Neural cell (in vitro differentiated cells): ENCODE results near the gene COL16A1. TPM values are rescaled to one million over a fixed set of nuclear protein-coding genes. Genes with fewer than 3 reads are reported as not detected.

Source experiments
- H2AFZ ChIP-seq: fragments of 200-600, 300-800 bp; sonication (generic), shearing (Covaris generic); 2 replicates; pipeline ENCODE4 v1.6.0; 2014; ENCODE audit warnings: low read depth, mild to moderate bottlenecking, antibody characterized with exemption, low read length, moderate library complexity
- H3F3A ChIP-seq: fragments of 200-600 bp; shearing (Covaris generic); 2 replicates; pipeline ENCODE4 v1.6.1; 2016; ENCODE audit warnings: mild to moderate bottlenecking, moderate library complexity, mixed read lengths, antibody characterized with exemption, low read length; ENCODE audit not compliant: insufficient read depth, poor library complexity, severe bottlenecking
- H3K27ac ChIP-seq: fragments of 200-600, 300-800 bp; sonication (generic), shearing (Covaris generic); 2 replicates; pipeline ENCODE4 v1.5.1; 2014; ENCODE audit warnings: mild to moderate bottlenecking, low read length, moderate library complexity
- H3K27me3 ChIP-seq: fragments of 300-800, 200-600 bp; sonication (generic), shearing (Covaris generic); 2 replicates; pipeline ENCODE4 v1.6.0; 2014; ENCODE audit warnings: mild to moderate bottlenecking, low read depth, low read length, moderate library complexity; ENCODE audit not compliant: insufficient read depth
- H3K36me3 ChIP-seq: fragments of 300-800, 200-600 bp; sonication (generic), shearing (Covaris generic); 2 replicates; pipeline ENCODE4 v1.5.1; 2014; ENCODE audit warnings: mild to moderate bottlenecking, antibody characterized with exemption, low read length, moderate library complexity; ENCODE audit not compliant: insufficient read depth
- H3K4me2 ChIP-seq: fragments of 300-800, 200-600 bp; sonication (generic), shearing (Covaris generic); 2 replicates; pipeline ENCODE4 v1.6.0; 2014; ENCODE audit warnings: mild to moderate bottlenecking, low read length
- H3K4me3 ChIP-seq: fragments of 300-800, 200-600 bp; sonication (generic), shearing (Covaris generic); 2 replicates; pipeline ENCODE4 v1.5.1; 2014; ENCODE audit warnings: mild to moderate bottlenecking, low read length, moderate library complexity
- H3K79me2 ChIP-seq: fragments of 200-600 bp; shearing (Covaris generic); replicated peaks from 2 replicates; pipeline ENCODE4 v1.6.0; 2014; ENCODE audit warnings: mild to moderate bottlenecking, low read length, moderate library complexity; ENCODE audit not compliant: insufficient read depth
- H3K9ac ChIP-seq: fragments of 300-800, 200-600 bp; sonication (generic), shearing (Covaris generic); 2 replicates; pipeline ENCODE4 v1.6.1; 2016; ENCODE audit warnings: mild to moderate bottlenecking, low read length, mixed read lengths
- H3K9me2 ChIP-seq: fragments of 200-600 bp; shearing (Covaris generic); 2 replicates; pipeline ENCODE4 v1.6.1; 2016; ENCODE audit warnings: mild to moderate bottlenecking, low read length, mixed read lengths; ENCODE audit not compliant: insufficient read depth
- H3K9me3 ChIP-seq: fragments of 200-600, 300-800 bp; sonication (generic), shearing (Covaris generic); 2 replicates; pipeline ENCODE4 v1.6.1; 2016; ENCODE audit warnings: mild to moderate bottlenecking, mixed run types, low read length, moderate library complexity, mixed read lengths
- H4K20me1 ChIP-seq: fragments of 200-600 bp; shearing (Covaris generic); 2 replicates; pipeline ENCODE4 v1.6.1; 2016; ENCODE audit warnings: mild to moderate bottlenecking, mixed run types; ENCODE audit not compliant: insufficient read depth
- EP300 ChIP-seq: fragments of 450-650 bp; conservative IDR thresholded peaks from 2 replicates; pipeline ENCODE4 v1.6.1; 2014; ENCODE audit warnings: antibody characterized with exemption, mild to moderate bottlenecking, moderate library complexity; ENCODE audit not compliant: poor library complexity, severe bottlenecking
- EZH2 ChIP-seq: fragments of 200-600, 300-800 bp; shearing (Covaris generic), sonication (generic); IDR thresholded peaks from 2 replicates; pipeline ENCODE4 v1.6.1; 2014; ENCODE audit warnings: antibody characterized with exemption, low read length, borderline replicate concordance, mild to moderate bottlenecking; ENCODE audit not compliant: insufficient read depth, poor library complexity, severe bottlenecking
- MXI1 ChIP-seq: fragments of 450-650 bp; conservative IDR thresholded peaks from 2 replicates; pipeline ENCODE4 v1.6.1; 2014; ENCODE audit warnings: antibody characterized with exemption, mild to moderate bottlenecking; ENCODE audit not compliant: poor library complexity, severe bottlenecking
- POLR2AphosphoS5 ChIP-seq: IDR thresholded peaks from 2 replicates; pipeline ENCODE4 v1.6.1; 2012
- RAD21 ChIP-seq: fragments of 450-650 bp; conservative IDR thresholded peaks from 2 replicates; pipeline ENCODE4 v1.6.1; 2014; ENCODE audit warnings: antibody characterized with exemption, mild to moderate bottlenecking, moderate library complexity
- SMC3 ChIP-seq: fragments of 450-650 bp; conservative IDR thresholded peaks from 2 replicates; pipeline ENCODE4 v1.6.1; 2014; ENCODE audit warnings: antibody characterized with exemption, mild to moderate bottlenecking, moderate library complexity; ENCODE audit not compliant: poor library complexity
- TAF1 ChIP-seq: IDR thresholded peaks from 2 replicates; pipeline ENCODE4 v1.6.1; 2012; ENCODE audit warnings: low read depth
- polyA plus RNA-seq: library from polyadenylated mRNA; depleted of rRNA; stranded (reverse); fragments of >200 nt; gene quantifications from 2 replicates; pipeline ENCODE4 v1.2.3, GENCODE V29; 2014
- TF ChIP-seq, protein P1 (sequence below): IDR thresholded peaks from 2 replicates; pipeline ENCODE4 v1.6.1; 2012; ENCODE audit warnings: borderline replicate concordance
- TF ChIP-seq, protein P2 (sequence below): fragments of 450-650 bp; IDR thresholded peaks from 2 replicates; pipeline ENCODE4 v1.5.1; 2014; ENCODE audit warnings: antibody characterized with exemption, mild to moderate bottlenecking, moderate library complexity; ENCODE audit not compliant: poor library complexity, severe bottlenecking

COL16A1 gene
- polyA plus RNA-seq, 1 donor from 2014 or later, result 3.4 TPM

DNA sequence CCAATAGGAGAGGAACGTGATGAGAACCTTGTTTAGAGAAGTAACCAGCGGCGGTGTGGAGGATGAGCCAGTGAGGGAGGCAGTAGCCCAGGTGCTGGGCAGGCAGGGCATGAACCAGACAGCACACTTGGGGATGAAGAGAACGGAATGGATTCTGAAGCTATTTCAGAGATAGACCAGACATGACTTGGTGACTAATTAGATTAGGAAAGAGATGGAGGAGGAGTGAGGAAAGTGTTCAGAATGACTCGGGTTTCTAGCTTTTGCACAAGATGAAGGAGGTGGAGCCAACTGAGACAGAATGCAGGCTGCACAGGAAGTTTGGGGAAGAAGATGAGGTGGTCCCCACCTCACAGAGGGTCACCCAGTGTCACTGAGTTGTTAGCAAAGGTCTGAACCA lies 64.3 kb downstream of the COL16A1 start:
- no peaks in the 10 kb centered on the region for H3K27me3 ChIP-seq
- H3K9ac ChIP-seq, result no peak overlapping the region
- H3K9me2 ChIP-seq, result no peaks in the 10 kb centered on the region
- H3F3A ChIP-seq, result no peaks in the 10 kb centered on the region
- H3K4me3 ChIP-seq, result no peak overlapping the region
- no peak overlapping the region for H3K4me2 ChIP-seq
- no peak overlapping the region for H2AFZ ChIP-seq
- H3K36me3 ChIP-seq, result no peaks in the 10 kb centered on the region
- TF ChIP-seq, protein P1, sequence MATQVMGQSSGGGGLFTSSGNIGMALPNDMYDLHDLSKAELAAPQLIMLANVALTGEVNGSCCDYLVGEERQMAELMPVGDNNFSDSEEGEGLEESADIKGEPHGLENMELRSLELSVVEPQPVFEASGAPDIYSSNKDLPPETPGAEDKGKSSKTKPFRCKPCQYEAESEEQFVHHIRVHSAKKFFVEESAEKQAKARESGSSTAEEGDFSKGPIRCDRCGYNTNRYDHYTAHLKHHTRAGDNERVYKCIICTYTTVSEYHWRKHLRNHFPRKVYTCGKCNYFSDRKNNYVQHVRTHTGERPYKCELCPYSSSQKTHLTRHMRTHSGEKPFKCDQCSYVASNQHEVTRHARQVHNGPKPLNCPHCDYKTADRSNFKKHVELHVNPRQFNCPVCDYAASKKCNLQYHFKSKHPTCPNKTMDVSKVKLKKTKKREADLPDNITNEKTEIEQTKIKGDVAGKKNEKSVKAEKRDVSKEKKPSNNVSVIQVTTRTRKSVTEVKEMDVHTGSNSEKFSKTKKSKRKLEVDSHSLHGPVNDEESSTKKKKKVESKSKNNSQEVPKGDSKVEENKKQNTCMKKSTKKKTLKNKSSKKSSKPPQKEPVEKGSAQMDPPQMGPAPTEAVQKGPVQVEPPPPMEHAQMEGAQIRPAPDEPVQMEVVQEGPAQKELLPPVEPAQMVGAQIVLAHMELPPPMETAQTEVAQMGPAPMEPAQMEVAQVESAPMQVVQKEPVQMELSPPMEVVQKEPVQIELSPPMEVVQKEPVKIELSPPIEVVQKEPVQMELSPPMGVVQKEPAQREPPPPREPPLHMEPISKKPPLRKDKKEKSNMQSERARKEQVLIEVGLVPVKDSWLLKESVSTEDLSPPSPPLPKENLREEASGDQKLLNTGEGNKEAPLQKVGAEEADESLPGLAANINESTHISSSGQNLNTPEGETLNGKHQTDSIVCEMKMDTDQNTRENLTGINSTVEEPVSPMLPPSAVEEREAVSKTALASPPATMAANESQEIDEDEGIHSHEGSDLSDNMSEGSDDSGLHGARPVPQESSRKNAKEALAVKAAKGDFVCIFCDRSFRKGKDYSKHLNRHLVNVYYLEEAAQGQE, result no peak
- TF ChIP-seq POLR2AphosphoS5, result no peak
- TF ChIP-seq TAF1, result no peak
- TF ChIP-seq RAD21, result no peak
- TF ChIP-seq, protein P2, sequence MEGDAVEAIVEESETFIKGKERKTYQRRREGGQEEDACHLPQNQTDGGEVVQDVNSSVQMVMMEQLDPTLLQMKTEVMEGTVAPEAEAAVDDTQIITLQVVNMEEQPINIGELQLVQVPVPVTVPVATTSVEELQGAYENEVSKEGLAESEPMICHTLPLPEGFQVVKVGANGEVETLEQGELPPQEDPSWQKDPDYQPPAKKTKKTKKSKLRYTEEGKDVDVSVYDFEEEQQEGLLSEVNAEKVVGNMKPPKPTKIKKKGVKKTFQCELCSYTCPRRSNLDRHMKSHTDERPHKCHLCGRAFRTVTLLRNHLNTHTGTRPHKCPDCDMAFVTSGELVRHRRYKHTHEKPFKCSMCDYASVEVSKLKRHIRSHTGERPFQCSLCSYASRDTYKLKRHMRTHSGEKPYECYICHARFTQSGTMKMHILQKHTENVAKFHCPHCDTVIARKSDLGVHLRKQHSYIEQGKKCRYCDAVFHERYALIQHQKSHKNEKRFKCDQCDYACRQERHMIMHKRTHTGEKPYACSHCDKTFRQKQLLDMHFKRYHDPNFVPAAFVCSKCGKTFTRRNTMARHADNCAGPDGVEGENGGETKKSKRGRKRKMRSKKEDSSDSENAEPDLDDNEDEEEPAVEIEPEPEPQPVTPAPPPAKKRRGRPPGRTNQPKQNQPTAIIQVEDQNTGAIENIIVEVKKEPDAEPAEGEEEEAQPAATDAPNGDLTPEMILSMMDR, result no peak
- no peak for TF ChIP-seq SMC3
- no peak for TF ChIP-seq MXI1
- H3K27ac ChIP-seq, result no peak overlapping the region
- no peaks in the 10 kb centered on the region for H3K9me3 ChIP-seq
- H3K79me2 ChIP-seq, result peaks cover 36% of the 10 kb centered on the region
- H4K20me1 ChIP-seq, result no peaks in the 10 kb centered on the region

DNA sequence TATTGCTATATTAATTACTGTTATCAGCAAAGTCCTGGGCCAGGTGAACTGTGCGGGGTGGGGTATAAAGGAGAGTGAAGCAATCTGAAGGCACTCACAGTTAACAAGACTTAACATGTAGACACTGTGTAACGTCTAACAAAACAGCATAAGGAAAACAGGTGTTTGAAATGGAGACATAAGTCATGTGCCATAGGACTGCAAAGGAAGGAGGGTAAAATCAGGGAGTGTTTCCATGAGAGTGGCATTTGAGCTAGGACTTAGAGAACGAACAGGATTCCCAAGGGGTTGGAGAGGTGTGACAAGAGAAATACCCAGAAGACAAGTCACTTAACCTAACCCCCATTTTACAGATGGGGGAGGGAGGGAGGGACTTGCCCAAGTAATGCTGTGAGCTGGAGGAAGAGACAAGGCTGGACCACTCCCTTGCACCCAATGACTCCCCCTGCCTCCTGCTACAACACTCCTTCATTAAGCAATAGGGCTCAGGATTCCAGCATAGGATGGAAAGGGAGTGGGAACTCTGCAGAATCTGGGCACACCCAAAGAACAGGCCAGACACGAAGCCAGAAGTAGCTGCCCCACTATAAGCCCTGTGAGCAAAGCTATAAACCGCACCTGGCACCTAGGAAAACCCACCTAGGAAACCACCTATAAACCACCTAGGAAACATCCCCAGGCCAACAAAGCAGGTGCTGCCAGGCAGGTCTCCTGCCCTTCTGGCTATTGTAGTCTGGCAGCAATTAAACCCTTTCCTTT lies 65.7 kb downstream of the COL16A1 start:
- no peak overlapping the region for H2AFZ ChIP-seq
- H3K9me3 ChIP-seq, result no peaks in the 10 kb centered on the region
- no peaks in the 10 kb centered on the region for H3K36me3 ChIP-seq
- no peaks in the 10 kb centered on the region for H3F3A ChIP-seq
- H3K27me3 ChIP-seq, result no peaks in the 10 kb centered on the region
- no peak overlapping the region for H3K4me2 ChIP-seq
- peaks cover 23% of the 10 kb centered on the region for H3K79me2 ChIP-seq
- no peaks in the 10 kb centered on the region for H4K20me1 ChIP-seq
- H3K4me3 ChIP-seq, result no peak overlapping the region
- TF ChIP-seq POLR2AphosphoS5, result no peak
- TF ChIP-seq, protein P1, result no peak
- no peak for TF ChIP-seq RAD21
- TF ChIP-seq TAF1, result no peak
- no peak for TF ChIP-seq SMC3
- no peak for TF ChIP-seq EP300
- no peak for TF ChIP-seq MXI1
- TF ChIP-seq, protein P2, result no peak
- no peak for TF ChIP-seq EZH2
- H3K27ac ChIP-seq, result no peak overlapping the region
- H3K9ac ChIP-seq, result no peak overlapping the region
- no peaks in the 10 kb centered on the region for H3K9me2 ChIP-seq
